ENCODE data around the gene CASP3. TPM values are rescaled to one million over a fixed set of nuclear protein-coding genes. Genes with fewer than 3 reads are reported as not detected.

The CASP3 gene
- 20.6 to 28.3 TPM (median 21.7 TPM) in 5 replicates for total RNA-seq (2022; extraction: Qiagen RNA extraction)

GRCh38 chr4:184649026-184649970, at the start of gene CASP3, which contains the start of gene PRIMPOL:
Gene CASP3 (minus strand): TSS chr4:184649447. CDS start chr4:184638453, 10,994 bp downstream.
Gene PRIMPOL (plus strand): TSS chr4:184649738. CDS start chr4:184657141, 7,403 bp downstream.

Other genes starting within 250 kb of the CASP3 start
- gene IRF2, start 174.9 kb downstream of the CASP3 start, total RNA-seq (2022; extraction: Qiagen RNA extraction): 6.9 to 10.6 TPM (median 9.2 TPM) in 5 replicates
- 5.3 to 7.6 TPM (median 7.0 TPM) in 5 replicates for gene PRIMPOL, start 291 bp upstream of the CASP3 start, total RNA-seq (2022; extraction: Qiagen RNA extraction)
- 21.0 to 25.0 TPM (median 23.4 TPM) in 5 replicates for gene CENPU, start 84.6 kb upstream of the CASP3 start, total RNA-seq (2022; extraction: Qiagen RNA extraction)
- 36.4 to 49.5 TPM (median 40.3 TPM) in 5 replicates for gene ACSL1, start 176.5 kb upstream of the CASP3 start, total RNA-seq (2022; extraction: Qiagen RNA extraction)

Data from A549 treated with Hydrocortisone at 1 μM for 4 hours (cell line).